Astrocyte of the spinal cord (primary cell): Measurements from ENCODE around the gene PCDH12.

Experiments used
- DNase-seq: peaks from one replicate; pipeline ENCODE4 v3.0.0; 2011; ENCODE audit warnings: low read depth, low spot score
- H3K4me3 ChIP-seq: 2 replicates; pipeline ENCODE4 v1.5.1; 2011; ENCODE audit warnings: low read depth, mild to moderate bottlenecking, low read length, moderate library complexity
- CTCF ChIP-seq: IDR thresholded peaks from 2 replicates; pipeline ENCODE4 v1.5.1; 2012; ENCODE audit warnings: low read depth, mild to moderate bottlenecking, low read length, inconsistent platforms
- in situ Hi-C: cut with HindIII; loops from 2 replicates; pipeline ENCODE4 v1.10.0; 2017; ENCODE audit warnings: low sequenced_read_pairs

PCDH12 gene

GRCh38 chr5:141997358-141997960, 39.5 kb upstream of the PCDH12 start:
- no peak for TF ChIP-seq CTCF
- no peak for DNase-seq
- H3K4me3 ChIP-seq: no peak overlapping the region
- in situ Hi-C loops: no loop called here

GRCh38 chr5:141995656-141996055, 37.7 kb upstream of the PCDH12 start:
- H3K4me3 ChIP-seq: no peak overlapping the region
- in situ Hi-C loops: no loop called here
- no peak for TF ChIP-seq CTCF
- DNase-seq: no peak

GRCh38 chr5:141994511-141995136, 36.6 kb upstream of the PCDH12 start:
- no peak for TF ChIP-seq CTCF
- no peak overlapping the region for H3K4me3 ChIP-seq
- in situ Hi-C loops: no loop called here
- no peak for DNase-seq

GRCh38 chr5:141992349-141992963, 34.5 kb upstream of the PCDH12 start:
- H3K4me3 ChIP-seq: no peak overlapping the region
- peak; percentile 70 for TF ChIP-seq CTCF
- in situ Hi-C loops: no loop called here
- peak; percentile 66 for DNase-seq

GRCh38 chr5:141989720-141990119, 31.7 kb upstream of the PCDH12 start:
- in situ Hi-C loops: no loop called here
- DNase-seq: no peak
- no peak for TF ChIP-seq CTCF
- no peak overlapping the region for H3K4me3 ChIP-seq

GRCh38 chr5:141986072-141986471, 28.1 kb upstream of the PCDH12 start:
- no peak overlapping the region for H3K4me3 ChIP-seq
- DNase-seq: no peak
- in situ Hi-C loops: no loop called here
- TF ChIP-seq CTCF: no peak
